ENCODE data around the gene RIOX2.

RIOX2 gene

GRCh38 chr3:97991293-97991682 is 19.1 kb upstream of the RIOX2 start:
- H3K4me3 ChIP-seq (ENCODE audit: severe bottlenecking): no peak overlapping the region
- TF ChIP-seq, protein P1, sequence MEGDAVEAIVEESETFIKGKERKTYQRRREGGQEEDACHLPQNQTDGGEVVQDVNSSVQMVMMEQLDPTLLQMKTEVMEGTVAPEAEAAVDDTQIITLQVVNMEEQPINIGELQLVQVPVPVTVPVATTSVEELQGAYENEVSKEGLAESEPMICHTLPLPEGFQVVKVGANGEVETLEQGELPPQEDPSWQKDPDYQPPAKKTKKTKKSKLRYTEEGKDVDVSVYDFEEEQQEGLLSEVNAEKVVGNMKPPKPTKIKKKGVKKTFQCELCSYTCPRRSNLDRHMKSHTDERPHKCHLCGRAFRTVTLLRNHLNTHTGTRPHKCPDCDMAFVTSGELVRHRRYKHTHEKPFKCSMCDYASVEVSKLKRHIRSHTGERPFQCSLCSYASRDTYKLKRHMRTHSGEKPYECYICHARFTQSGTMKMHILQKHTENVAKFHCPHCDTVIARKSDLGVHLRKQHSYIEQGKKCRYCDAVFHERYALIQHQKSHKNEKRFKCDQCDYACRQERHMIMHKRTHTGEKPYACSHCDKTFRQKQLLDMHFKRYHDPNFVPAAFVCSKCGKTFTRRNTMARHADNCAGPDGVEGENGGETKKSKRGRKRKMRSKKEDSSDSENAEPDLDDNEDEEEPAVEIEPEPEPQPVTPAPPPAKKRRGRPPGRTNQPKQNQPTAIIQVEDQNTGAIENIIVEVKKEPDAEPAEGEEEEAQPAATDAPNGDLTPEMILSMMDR (IDR thresholded peaks at IDR 0.05; ENCODE audit: poor library complexity, severe bottlenecking): no peak
- no peaks in the 10 kb centered on the region for H3K36me3 ChIP-seq (ENCODE audit: low read depth)
- no peak overlapping the region for H3K27ac ChIP-seq (ENCODE audit: poor library complexity, severe bottlenecking)
- no peak for DNase-seq (ENCODE audit: low spot score)
- no peak for ATAC-seq (ENCODE audit: low read depth)
- no peaks in the 10 kb centered on the region for H3K9me3 ChIP-seq (ENCODE audit: severe bottlenecking)
- no peaks in the 10 kb centered on the region for H3K4me1 ChIP-seq (ENCODE audit: insufficient read depth, poor library complexity, severe bottlenecking)
- no peaks in the 10 kb centered on the region for H3K27me3 ChIP-seq (ENCODE audit: insufficient read depth, poor library complexity, severe bottlenecking)

- no peak overlapping the region for H3K27ac ChIP-seq (ENCODE audit: poor library complexity, severe bottlenecking)
- DNase-seq (ENCODE audit: low spot score) (no peak), ATAC-seq (ENCODE audit: low read depth) (no peak)
- no peaks in the 10 kb centered on the region for H3K4me1 ChIP-seq (ENCODE audit: insufficient read depth, poor library complexity, severe bottlenecking)
- no peaks in the 10 kb centered on the region for H3K36me3 ChIP-seq (ENCODE audit: low read depth)
- H3K27me3 ChIP-seq (ENCODE audit: insufficient read depth, poor library complexity, severe bottlenecking): no peaks in the 10 kb centered on the region
- H3K9me3 ChIP-seq (ENCODE audit: severe bottlenecking): no peaks in the 10 kb centered on the region
- TF ChIP-seq, protein P1 (IDR thresholded peaks at IDR 0.05; ENCODE audit: poor library complexity, severe bottlenecking): no peak
- H3K4me3 ChIP-seq (ENCODE audit: severe bottlenecking): no peak overlapping the region
Observed at GRCh38 chr3:97990624-97991292, 18.5 kb upstream of the RIOX2 start.

GRCh38 chr3:97988784-97989568 is 16.7 kb upstream of the RIOX2 start:
- Histone ChIP-seq H3K36me3 (ENCODE audit: low read depth) (no peaks in the 10 kb centered on the region), H3K27me3 (ENCODE audit: insufficient read depth, poor library complexity, severe bottlenecking) (no peaks in the 10 kb centered on the region), H3K27ac (ENCODE audit: poor library complexity, severe bottlenecking) (no peak overlapping the region), H3K9me3 (ENCODE audit: severe bottlenecking) (no peaks in the 10 kb centered on the region), H3K4me3 (ENCODE audit: severe bottlenecking) (no peak overlapping the region), H3K4me1 (ENCODE audit: insufficient read depth, poor library complexity, severe bottlenecking) (no peaks in the 10 kb centered on the region)
- ATAC-seq (ENCODE audit: low read depth): no peak
- TF ChIP-seq, protein P1 (IDR thresholded peaks at IDR 0.05; ENCODE audit: poor library complexity, severe bottlenecking): no peak
- no peak for DNase-seq (ENCODE audit: low spot score)

DNA sequence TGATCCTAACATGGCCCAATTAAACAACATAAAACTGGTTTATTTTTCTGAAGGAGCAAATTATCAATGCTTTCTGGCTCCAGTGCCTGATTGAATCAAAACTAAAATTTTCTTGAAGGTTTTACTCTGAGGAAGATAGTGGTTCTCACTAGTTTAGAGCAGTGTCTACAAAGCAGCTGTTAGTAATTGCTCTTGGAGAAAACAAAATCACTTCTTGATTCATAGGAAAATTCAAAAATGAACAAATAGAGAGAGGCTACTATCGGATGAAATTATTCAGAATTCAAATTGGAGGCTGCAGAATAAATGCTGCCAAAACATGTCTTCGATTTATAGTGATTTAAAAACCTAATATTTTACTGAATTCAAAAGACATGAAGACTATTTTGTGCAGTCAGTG is 15.1 kb upstream of the RIOX2 start:
- Histone ChIP-seq H3K27ac (ENCODE audit: poor library complexity, severe bottlenecking) (no peak overlapping the region), H3K27me3 (ENCODE audit: insufficient read depth, poor library complexity, severe bottlenecking) (no peaks in the 10 kb centered on the region), H3K4me3 (ENCODE audit: severe bottlenecking) (no peak overlapping the region), H3K9me3 (ENCODE audit: severe bottlenecking) (no peaks in the 10 kb centered on the region), H3K36me3 (ENCODE audit: low read depth) (no peaks in the 10 kb centered on the region), H3K4me1 (ENCODE audit: insufficient read depth, poor library complexity, severe bottlenecking) (no peaks in the 10 kb centered on the region)
- no peak for ATAC-seq (ENCODE audit: low read depth)
- TF ChIP-seq, protein P1 (IDR thresholded peaks at IDR 0.05; ENCODE audit: poor library complexity, severe bottlenecking): no peak
- no peak for DNase-seq (ENCODE audit: low spot score)
